Adipose tissue (tissue), 3 donors: ENCODE data around the gene CUTA. TPM values are rescaled to one million over a fixed set of nuclear protein-coding genes. Genes with fewer than 3 reads are reported as not detected.

ENCODE experiments used
- H3K27ac ChIP-seq: one replicate; pipeline ENCODE4 v1.5.1; 2013; ENCODE audit warnings: low read depth, low read length
- WGBS, 3 donors: extraction: QIAGEN DNeasy Blood & Tissue Kit; methylation state at CpG; one replicate each; pipeline ENCODE4 v1.1.7; 2013; 5-methylcytosine and 5-hydroxymethylcytosine counted together
- polyA plus RNA-seq, 3 donors: library from polyadenylated mRNA; stranded (reverse); fragments of 200-250 nt; gene quantifications; one replicate each; pipeline ENCODE4 v1.2.3, GENCODE V29; 2013
- donor health status: healthy with polysubstance abuse.
- donor health status: Bipolar disorder and iron deficiency.
- donor health status: healthy.

CUTA gene
- polyA plus RNA-seq, 3 donors: 123 to 153 (median 148) TPM

GRCh38 chr6:33441457-33441856, 23.6 kb upstream of the CUTA start:
- WGBS, 3 donors: 93 to 95% (median 94%) methylated on average over 9 of the region's 9 CpGs
- H3K27ac ChIP-seq: no peak overlapping the region

GRCh38 chr6:33440649-33441309, 22.9 kb upstream of the CUTA start:
- no peak overlapping the region for H3K27ac ChIP-seq
- 81 to 86% (median 82%) methylated on average over 19 of the region's 19 CpGs for WGBS, 3 donors

GRCh38 chr6:33439956-33440648, 22.2 kb upstream of the CUTA start:
- WGBS, 3 donors: 78 to 80% (median 80%) methylated on average over 9 of the region's 9 CpGs
- H3K27ac ChIP-seq: no peak overlapping the region

- no peak overlapping the region for H3K27ac ChIP-seq
- 92 to 95% (median 93%) methylated on average over 3 of the region's 3 CpGs for WGBS, 3 donors
Measured at GRCh38 chr6:33438978-33439594, 21.2 kb upstream of the CUTA start.

GRCh38 chr6:33437666-33438065, 19.8 kb upstream of the CUTA start:
- H3K27ac ChIP-seq: no peak overlapping the region
- 94 to 97% (median 95%) methylated on average over 13 to 18 of the region's 18 CpGs for WGBS, 3 donors

GRCh38 chr6:33434961-33435360, 17.1 kb upstream of the CUTA start:
- H3K27ac ChIP-seq: no peak overlapping the region
- WGBS, 3 donors: 84 to 94% (median 87%) methylated on average over 4 of the region's 4 CpGs

- no peak overlapping the region for H3K27ac ChIP-seq
- 29 to 49% (median 31%) methylated on average over 9 to 16 of the region's 17 CpGs for WGBS, 3 donors
Measured at GRCh38 chr6:33433544-33434191, 15.8 kb upstream of the CUTA start.

GRCh38 chr6:33433001-33433543, 15.2 kb upstream of the CUTA start:
- WGBS, 3 donors: 83 to 100% (median 89%) methylated on average over 1 of the region's 1 CpG

GRCh38 chr6:33432546-33432945, 14.6 kb upstream of the CUTA start:
- 54 to 79% (median 64%) methylated on average over 10 of the region's 10 CpGs for WGBS, 3 donors
- H3K27ac ChIP-seq: no peak overlapping the region

More at GRCh38 chr6:33433001-33433543, 15.2 kb upstream of the CUTA start:
- no peak overlapping the region for H3K27ac ChIP-seq

- H3K27ac ChIP-seq: no peak overlapping the region
- WGBS, 3 donors: 37 to 69% (median 50%) methylated on average over 12 of the region's 12 CpGs
Measured at GRCh38 chr6:33431880-33432541, 14.1 kb upstream of the CUTA start.

- WGBS, 3 donors: 7 to 16% (median 8%) methylated on average over 6 to 12 of the region's 12 CpGs
- no peak overlapping the region for H3K27ac ChIP-seq
Measured at GRCh38 chr6:33430991-33431879, 13.3 kb upstream of the CUTA start.

GRCh38 chr6:33430334-33430733, 12.4 kb upstream of the CUTA start:
- no peak overlapping the region for H3K27ac ChIP-seq
- WGBS, 3 donors: 45 to 71% (median 48%) methylated on average over 2 of the region's 2 CpGs

- H3K27ac ChIP-seq: no peak overlapping the region
- WGBS, 3 donors: 23 to 58% (median 28%) methylated on average over 2 of the region's 2 CpGs
Measured at GRCh38 chr6:33429750-33430052, 11.8 kb upstream of the CUTA start.

- WGBS, 3 donors: 46 to 81% (median 60%) methylated on average over 5 of the region's 5 CpGs
- no peak overlapping the region for H3K27ac ChIP-seq
Measured at GRCh38 chr6:33428966-33429749, 11.3 kb upstream of the CUTA start.

- H3K27ac ChIP-seq: no peak overlapping the region
Measured at GRCh38 chr6:33428224-33428965, 10.5 kb upstream of the CUTA start.

GRCh38 chr6:33427585-33428223, 9.8 kb upstream of the CUTA start:
- no peak overlapping the region for H3K27ac ChIP-seq
- 1% methylated on average over 25 to 68 of the region's 79 CpGs for WGBS, 3 donors

More at GRCh38 chr6:33428224-33428965, 10.5 kb upstream of the CUTA start:
- WGBS, 3 donors: 4 to 6% (median 5%) methylated on average over 20 to 31 of the region's 33 CpGs
